HG02885 (cell line): ENCODE results near the gene SLC23A1.
A peak's percentile ranks its signal among the peaks of the same experiment; 100 is the strongest.
"Not testable (repeated sequence)": the region's sequence is repeated elsewhere in the genome, so short reads cannot be mapped to it uniquely, and the experiment has no call there.

Source experiments
- ATAC-seq: cut with Tn5 transposase; IDR thresholded peaks from one replicate; pipeline ENCODE4 v1.9.1; 2021; ENCODE audit warnings: mild to moderate bottlenecking; ENCODE audit not compliant: unreplicated experiment, poor library complexity

Gene SLC23A1

DNA sequence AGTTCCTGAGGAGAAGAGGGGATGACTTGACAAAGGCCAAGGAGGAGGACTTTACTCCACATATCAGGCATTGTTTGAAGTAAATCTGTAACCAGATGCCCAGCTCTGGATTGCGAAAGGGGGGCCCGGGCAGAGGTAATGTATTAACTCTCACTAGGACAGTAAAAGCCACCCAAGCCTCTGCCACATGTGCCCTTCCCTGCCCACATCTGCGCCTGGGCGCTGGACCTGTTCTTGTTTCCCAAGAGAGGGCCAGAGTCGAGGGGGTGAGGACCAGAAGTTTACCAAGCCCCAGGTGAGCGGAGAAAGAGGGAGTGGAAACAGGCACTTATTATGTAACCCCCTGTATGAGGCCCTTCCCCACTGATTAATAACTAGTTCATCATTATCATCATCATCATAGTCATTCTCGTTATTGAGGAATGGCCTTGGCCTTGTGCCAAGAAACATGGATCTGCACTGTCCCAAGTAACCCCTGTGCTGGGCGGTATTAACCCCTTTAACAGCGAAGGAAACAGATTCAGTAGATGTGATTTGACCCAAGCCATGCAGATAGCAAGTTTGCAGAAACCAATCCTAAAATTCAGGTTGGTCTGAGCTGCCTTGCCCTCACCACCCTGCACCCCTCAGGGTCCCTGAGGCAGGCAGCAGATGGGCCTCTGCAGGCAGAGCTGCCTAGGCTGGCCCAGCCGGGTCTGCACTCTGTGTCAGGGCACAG lies at the start of gene SLC23A1:
SLC23A1 (minus strand) TSS at position 23 of the 718 bp plus-strand sequence. CDS start 44 bp downstream, outside the sequence.
- ATAC-seq: no peak

- ATAC-seq: no peak
Measured at GRCh38 chr5:139431706-139432105, 48.6 kb upstream of the SLC23A1 start.

DNA sequence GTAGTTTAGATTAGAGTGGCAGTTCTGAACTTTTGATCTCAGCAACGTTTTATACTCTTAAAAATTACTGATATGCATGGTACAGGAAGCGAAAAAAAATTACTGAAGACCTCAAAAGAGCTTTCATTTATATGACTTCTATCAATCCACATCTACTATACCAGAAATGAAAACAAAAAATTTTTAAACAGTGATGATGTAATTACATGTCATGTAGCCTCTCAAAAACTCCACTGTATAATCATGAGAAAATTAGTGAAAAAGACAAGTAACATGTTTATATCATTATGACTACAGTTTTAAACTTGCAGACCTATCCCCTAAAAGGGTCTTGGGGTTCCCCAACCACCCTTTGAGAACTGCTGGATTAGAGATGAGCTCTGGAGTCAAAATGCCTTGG lies 46.9 kb upstream of the SLC23A1 start:
- no peak for ATAC-seq

- ATAC-seq: no peak
Measured at GRCh38 chr5:139426203-139426885, 43.2 kb upstream of the SLC23A1 start.

GRCh38 chr5:139425497-139425896 lies 42.4 kb upstream of the SLC23A1 start:
- ATAC-seq: no peak

- peak; percentile 57 for ATAC-seq
Measured at GRCh38 chr5:139422307-139422893, 39.3 kb upstream of the SLC23A1 start.

- ATAC-seq: no peak
Measured at GRCh38 chr5:139419226-139420192, 36.4 kb upstream of the SLC23A1 start.

DNA sequence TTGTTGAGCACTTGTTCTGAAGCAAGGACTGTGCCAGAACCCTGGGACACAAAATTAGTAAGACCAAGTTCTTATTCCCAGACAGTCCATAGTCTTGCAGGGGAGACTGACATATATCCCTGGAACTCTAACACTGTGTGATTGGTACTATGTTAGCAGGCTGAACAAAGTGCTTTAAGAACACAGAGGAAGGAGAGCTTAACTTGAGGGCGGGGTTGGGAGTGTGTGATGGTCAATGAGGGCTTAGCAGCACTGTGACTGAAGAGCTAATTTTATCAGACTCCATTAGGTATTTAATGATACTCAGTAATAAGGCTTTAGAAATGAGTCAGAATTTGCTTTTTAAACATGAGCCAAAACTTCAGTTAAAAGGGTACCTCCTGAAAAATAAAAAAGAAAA lies 35.7 kb upstream of the SLC23A1 start:
- ATAC-seq: no peak

- ATAC-seq: no peak
Measured at GRCh38 chr5:139417214-139417613, 34.1 kb upstream of the SLC23A1 start.

DNA sequence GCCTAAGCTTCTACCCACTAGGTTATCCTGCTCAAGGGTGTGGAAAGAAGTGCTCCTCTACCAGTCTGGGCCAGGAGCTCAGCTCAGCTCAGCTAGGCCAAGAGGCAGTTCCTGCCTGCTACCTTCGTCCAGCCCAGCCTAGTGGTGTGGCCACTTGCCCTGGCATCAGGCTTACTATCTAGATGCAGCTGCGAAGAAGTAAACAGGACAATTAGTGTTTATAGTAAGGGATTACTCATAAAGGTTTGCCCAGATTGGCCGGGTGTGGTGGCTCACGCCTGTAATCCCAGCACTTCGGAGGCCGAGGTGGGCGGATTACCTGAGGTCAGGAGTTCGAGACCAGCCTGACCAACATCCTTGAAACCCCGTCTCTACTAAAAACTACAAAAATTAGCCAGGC lies 33.6 kb upstream of the SLC23A1 start:
- no peak for ATAC-seq

- no peak for ATAC-seq
Measured at GRCh38 chr5:139415869-139416268, 32.8 kb upstream of the SLC23A1 start.

DNA sequence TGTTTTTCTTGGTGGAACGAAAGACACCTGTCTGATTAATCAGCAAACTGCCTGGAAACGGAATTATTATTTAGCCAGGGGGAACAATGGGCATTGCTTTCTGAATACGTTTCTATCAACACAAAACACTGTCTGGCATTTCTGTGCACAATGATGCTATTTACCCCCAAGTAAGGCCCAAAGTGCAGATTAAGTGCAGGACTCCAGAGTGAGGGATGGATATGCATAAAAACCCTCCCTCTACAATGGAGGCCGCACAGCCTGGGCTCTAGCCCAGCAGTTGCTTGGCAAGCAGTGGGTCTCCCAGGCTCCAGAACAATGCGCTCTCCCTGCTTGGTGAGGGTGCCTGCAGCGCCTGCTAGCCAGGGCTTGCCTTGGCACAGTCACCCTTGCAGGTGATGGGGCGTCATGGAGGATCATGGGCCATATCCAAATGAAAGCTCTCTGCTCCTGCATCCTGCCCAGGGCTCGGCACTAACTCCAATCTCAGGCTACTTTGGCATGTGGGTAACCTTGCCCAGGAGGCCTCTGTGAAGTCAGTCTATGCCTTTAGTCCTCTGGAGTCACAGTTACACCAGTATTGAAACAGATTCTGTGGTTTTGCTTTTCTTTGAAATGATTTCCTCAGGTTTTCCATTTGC lies 32.2 kb upstream of the SLC23A1 start:
- ATAC-seq: no peak

DNA sequence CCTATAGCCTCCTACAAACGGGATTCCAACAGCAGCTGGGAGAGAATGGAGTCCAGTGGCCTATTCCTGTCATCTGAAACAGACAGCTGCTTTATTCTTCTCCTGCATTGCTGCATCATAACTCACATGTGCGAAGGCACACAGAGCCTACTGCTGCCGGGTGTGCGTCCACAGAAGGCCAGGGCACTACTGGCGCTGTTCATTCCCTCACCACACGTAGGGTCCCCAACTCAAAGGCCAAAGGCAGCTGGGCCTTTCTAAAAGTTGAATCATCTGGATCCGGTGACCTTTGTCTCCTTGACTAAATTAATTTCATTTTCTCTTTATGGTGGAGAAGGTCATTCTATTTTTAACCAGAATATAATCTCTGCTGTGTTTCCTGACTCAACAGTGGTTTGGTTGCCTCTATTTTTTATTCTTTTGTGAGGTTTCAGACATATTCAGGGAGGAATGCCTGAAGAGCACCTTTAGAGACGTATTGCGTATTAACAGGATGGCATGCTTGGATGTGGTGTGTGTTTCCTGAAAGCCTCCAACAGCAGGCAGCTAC lies 31.6 kb upstream of the SLC23A1 start:
- ATAC-seq: no peak

- ATAC-seq: peak; percentile 46
Measured at GRCh38 chr5:139413963-139414362, 30.9 kb upstream of the SLC23A1 start.

DNA sequence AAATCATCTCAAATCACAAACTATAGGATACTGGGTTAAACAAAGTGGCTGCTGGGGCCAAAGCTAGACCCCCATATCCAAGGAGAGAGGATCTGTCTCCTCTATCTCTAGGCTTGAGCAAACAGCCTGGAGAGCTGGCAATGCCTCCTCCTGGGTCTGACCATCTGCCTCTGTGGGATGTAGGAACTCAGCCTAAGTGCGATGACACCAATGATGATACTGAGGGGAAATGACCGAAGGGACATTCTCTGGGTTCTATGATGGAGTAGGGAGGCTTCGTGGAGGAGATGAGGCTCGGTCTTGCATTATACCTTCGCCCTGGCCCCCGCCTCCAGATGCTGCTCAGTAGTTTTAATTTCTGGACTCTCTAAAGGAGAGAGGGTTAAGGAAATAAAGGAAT lies 30.1 kb upstream of the SLC23A1 start:
- ATAC-seq: no peak

GRCh38 chr5:139410993-139411828 lies 28.1 kb upstream of the SLC23A1 start:
- no peak for ATAC-seq

DNA sequence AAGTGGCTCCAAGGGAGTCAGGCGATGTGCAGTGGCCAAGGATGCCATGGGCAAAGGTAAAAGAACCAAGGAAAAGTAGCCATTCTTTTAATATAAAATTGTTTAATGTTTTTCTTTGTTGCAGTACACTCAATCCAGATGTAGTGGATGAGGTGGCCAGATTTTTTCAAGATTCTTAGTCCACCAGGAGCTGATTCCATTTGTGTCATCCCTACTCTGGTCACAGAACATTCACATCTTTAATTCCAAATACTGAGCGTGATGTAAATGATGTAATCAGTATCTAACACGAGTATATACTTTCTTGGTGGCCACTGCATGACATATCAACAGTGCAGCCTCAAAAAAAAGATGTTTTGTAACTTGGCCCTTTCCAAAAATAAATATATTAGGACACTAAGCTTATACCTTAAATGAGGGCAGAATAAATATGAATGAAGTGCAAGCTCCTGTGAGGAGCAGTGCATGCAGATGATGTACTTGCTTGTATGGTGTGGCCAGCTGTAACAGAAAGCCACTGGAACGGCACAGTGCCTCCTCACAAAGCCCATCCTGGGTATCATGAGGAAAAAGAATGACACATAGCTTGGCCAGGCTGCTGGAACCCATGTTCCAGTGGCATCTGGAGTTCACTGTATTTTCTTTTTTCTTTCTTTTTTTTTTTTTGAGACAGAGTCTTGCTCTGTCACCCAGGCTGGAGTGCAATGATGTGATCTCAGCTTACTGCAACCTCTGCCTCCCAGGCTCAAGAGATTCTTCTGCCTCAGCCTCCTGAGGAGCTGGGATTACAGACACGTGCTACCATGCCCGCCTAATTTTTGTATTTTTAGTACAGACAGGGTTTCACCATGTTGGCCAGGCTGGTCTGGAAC lies 27.3 kb upstream of the SLC23A1 start:
- no peak for ATAC-seq

DNA sequence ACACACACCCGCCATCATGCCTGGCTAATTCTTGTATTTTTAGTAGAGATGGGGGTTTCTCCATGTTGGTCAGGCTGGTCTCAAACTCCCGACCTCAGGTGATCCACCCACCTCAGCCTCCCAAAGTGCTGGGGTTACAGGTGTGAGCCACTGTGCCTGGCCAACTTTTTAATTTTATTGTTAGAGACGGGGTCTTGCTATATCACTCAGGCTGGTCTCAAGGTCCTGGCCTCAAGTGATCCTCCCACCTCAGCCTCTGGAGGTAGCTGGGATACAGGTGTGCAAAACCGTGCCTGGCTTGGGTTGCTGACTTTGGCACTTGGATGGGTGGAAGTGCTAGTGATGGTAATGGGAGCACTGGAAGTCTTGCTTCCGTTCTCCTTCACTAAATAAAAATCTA lies 26.0 kb upstream of the SLC23A1 start:
- not testable (repeated sequence) for ATAC-seq
